OCI-LY1 (cell line): ENCODE data around the gene LY6G5C.

Source experiments
- H2AFZ ChIP-seq: fragments of 200-600 bp; sonication (generic), shearing (Covaris generic); 2 replicates; pipeline ENCODE4 v1.6.0; 2014; ENCODE audit warnings: antibody characterized with exemption, mild to moderate bottlenecking, low read length
- H3F3A ChIP-seq: fragments of 200-600 bp; sonication (generic), shearing (Covaris generic); 2 replicates; pipeline ENCODE4 v1.6.0; 2014; ENCODE audit warnings: mild to moderate bottlenecking, antibody characterized with exemption, low read length, moderate library complexity; ENCODE audit not compliant: insufficient read depth
- H3K27ac ChIP-seq: fragments of 200-600 bp; sonication (generic); 2 replicates; pipeline ENCODE4 v1.5.1; 2014; ENCODE audit warnings: low read length, mixed run types, mild to moderate bottlenecking, low read depth; ENCODE audit not compliant: poor library complexity, severe bottlenecking
- H3K27me3 ChIP-seq: fragments of 200-600 bp; sonication (generic); 2 replicates; pipeline ENCODE4 v1.6.0; 2014; ENCODE audit warnings: antibody characterized with exemption, mild to moderate bottlenecking, low read length, moderate library complexity; ENCODE audit not compliant: insufficient read depth
- H3K36me3 ChIP-seq: fragments of 200-600 bp; sonication (generic); 2 replicates; pipeline ENCODE4 v1.6.1; 2014; ENCODE audit warnings: mild to moderate bottlenecking, antibody characterized with exemption, low read length, moderate library complexity, mixed read lengths; ENCODE audit not compliant: insufficient read depth
- H3K4me1 ChIP-seq: fragments of 200-600 bp; sonication (generic); 2 replicates; pipeline ENCODE4 v1.5.1; 2014; ENCODE audit warnings: mild to moderate bottlenecking, low read length, moderate library complexity; ENCODE audit not compliant: insufficient read depth, severe bottlenecking
- H3K4me2 ChIP-seq: fragments of 200-600 bp; sonication (generic), shearing (Covaris generic); 2 replicates; pipeline ENCODE4 v1.6.1; 2014; ENCODE audit warnings: low read length
- H3K4me3 ChIP-seq: fragments of 200-600 bp; sonication (generic); 2 replicates; pipeline ENCODE4 v1.5.1; 2014; ENCODE audit warnings: low read length, low read depth, mild to moderate bottlenecking, mixed read lengths; ENCODE audit not compliant: poor library complexity, severe bottlenecking
- H3K79me2 ChIP-seq: fragments of 200-600 bp; shearing (Covaris generic); 2 replicates; pipeline ENCODE4 v1.6.1; 2016; ENCODE audit warnings: mixed run types, low read length, mixed read lengths; ENCODE audit not compliant: insufficient read depth
- H3K9ac ChIP-seq: fragments of 200-600 bp; sonication (generic), shearing (Covaris generic); 2 replicates; pipeline ENCODE4 v1.6.1; 2014; ENCODE audit warnings: mild to moderate bottlenecking, low read length, mixed read lengths
- H3K9me2 ChIP-seq: fragments of 200-600 bp; sonication (generic), shearing (Covaris generic); 2 replicates; pipeline ENCODE4 v1.6.1; 2014; ENCODE audit warnings: low read depth, mild to moderate bottlenecking, low read length, mixed read lengths
- H3K9me3 ChIP-seq: fragments of 200-600 bp; shearing (Covaris generic); 2 replicates; pipeline ENCODE4 v1.6.1; 2014; ENCODE audit warnings: low read length, mixed read lengths
- H4K20me1 ChIP-seq: fragments of 200-600 bp; sonication (generic), shearing (Covaris generic); 2 replicates; pipeline ENCODE4 v1.6.0; 2016; ENCODE audit warnings: mild to moderate bottlenecking, low read length; ENCODE audit not compliant: insufficient read depth
- CTCF ChIP-seq: fragments of 200-600 bp; sonication (generic), shearing (Covaris generic); IDR thresholded peaks from 2 replicates; pipeline ENCODE4 v1.5.1; 2017; ENCODE audit warnings: mild to moderate bottlenecking, antibody characterized with exemption, low read length, moderate library complexity, mixed read lengths
- EZH2 ChIP-seq: fragments of 200-600 bp; sonication (generic), shearing (Covaris generic); IDR thresholded peaks from 2 replicates; pipeline ENCODE4 v1.8.0; 2017; ENCODE audit warnings: borderline replicate concordance, mixed run types, mild to moderate bottlenecking, antibody characterized with exemption, low read length, moderate library complexity, mixed read lengths

The LY6G5C gene

GRCh38 chr6:31722173-31722572 is 41.3 kb upstream of the LY6G5C start:
- Histone ChIP-seq H3K27me3 (0 out of 2 replicates have a peak, but pooled peaks cover 3% of the 10 kb centered on the region), H3K27ac (no peak overlapping the region), H4K20me1 (no peaks in the 10 kb centered on the region), H3K4me1 (peaks cover 8% of the 10 kb centered on the region), H3K9ac (no peak overlapping the region), H3K79me2 (no peaks in the 10 kb centered on the region), H2AFZ (no peak overlapping the region), H3K36me3 (peaks cover 8% of the 10 kb centered on the region; the same call in 1 of the 2 replicates), H3K9me3 (no peaks in the 10 kb centered on the region), H3F3A (0 out of 2 replicates have a peak, but pooled peaks cover under 1% of the 10 kb centered on the region), H3K9me2 (no peaks in the 10 kb centered on the region), H3K4me3 (no peak overlapping the region), H3K4me2 (no peak overlapping the region)
- TF ChIP-seq EZH2 (no peak), CTCF (no peak)

GRCh38 chr6:31721351-31722020 is 40.6 kb upstream of the LY6G5C start, which contains the start of gene LY6G6C:
Gene LY6G6C (minus strand): TSS chr6:31721746. CDS start chr6:31721679, 67 bp downstream.
- no peaks in the 10 kb centered on the region for H3K9me3 ChIP-seq
- H3K4me1 ChIP-seq: peaks cover 1% of the 10 kb centered on the region
- peaks cover 8% of the 10 kb centered on the region; the same call in 1 of the 2 replicates for H3K36me3 ChIP-seq
- no peak within 1 kb of the TSS for H3K4me2 ChIP-seq
- no peaks in the 10 kb centered on the region for H4K20me1 ChIP-seq
- TF ChIP-seq EZH2: no peak
- H3K4me3 ChIP-seq: no peak within 1 kb of the TSS
- H2AFZ ChIP-seq: no peak within 1 kb of the TSS
- H3K9me2 ChIP-seq: no peaks in the 10 kb centered on the region
- H3K9ac ChIP-seq: no peak within 1 kb of the TSS
- no peaks in the 10 kb centered on the region for H3K79me2 ChIP-seq
- H3F3A ChIP-seq: 0 out of 2 replicates have a peak, but pooled peaks cover 4% of the 10 kb centered on the region
- no peak within 1 kb of the TSS for H3K27ac ChIP-seq
- H3K27me3 ChIP-seq: 0 out of 2 replicates have a peak, but pooled peaks cover 3% of the 10 kb centered on the region

- H3K4me2 ChIP-seq: no peak overlapping the region
- H3K9ac ChIP-seq: no peak overlapping the region
- no peaks in the 10 kb centered on the region for H3K4me1 ChIP-seq
Observed at GRCh38 chr6:31720196-31720770, 39.4 kb upstream of the LY6G5C start.

More at GRCh38 chr6:31720196-31720770, 39.4 kb upstream of the LY6G5C start:
- Histone ChIP-seq H3K4me3 (no peak overlapping the region), H3F3A (0 out of 2 replicates have a peak, but pooled peaks cover 4% of the 10 kb centered on the region), H3K27me3 (peaks cover 3% of the 10 kb centered on the region; the same call in 1 of the 2 replicates), H3K9me2 (no peaks in the 10 kb centered on the region), H3K36me3 (no peaks in the 10 kb centered on the region), H4K20me1 (no peaks in the 10 kb centered on the region), H3K27ac (no peak overlapping the region), H3K9me3 (no peaks in the 10 kb centered on the region), H3K79me2 (no peaks in the 10 kb centered on the region), H2AFZ (no peak overlapping the region)
- no peak for TF ChIP-seq CTCF
- TF ChIP-seq EZH2: no peak
